HEK293T (cell line): Measurements from ENCODE around the gene MARF1.
A peak's percentile ranks its signal among the peaks of the same experiment; 100 is the strongest.
"Not testable (repeated sequence)": the region's sequence is repeated elsewhere in the genome, so short reads cannot be mapped to it uniquely, and the experiment has no call there.

Source experiments
- CTCF ChIA-PET: fragments of 350-600 bp; formaldehyde crosslinking; extraction: SDS; loops from one replicate; lab custom pipeline; 2021; ENCODE audit warnings: antibody characterized with exemption, inconsistent platforms; lab: Yijun Ruan, JAX
- POLR2A ChIA-PET: fragments of 350-600 bp; formaldehyde crosslinking; extraction: SDS; loops from one replicate; lab custom pipeline; 2020; ENCODE audit warnings: antibody characterized with exemption, inconsistent platforms; lab: Yijun Ruan, JAX
- DNase-seq: peaks from one replicate; pipeline ENCODE4 v3.0.0; 2012; ENCODE audit warnings: mixed read lengths; ENCODE audit errors: extremely low spot score
- ARNT ChIP-seq: fragments of 450-650 bp; IDR thresholded peaks from 2 replicates; pipeline ENCODE4 v1.6.1; 2017; ENCODE audit warnings: mild to moderate bottlenecking
- BHLHE40 ChIP-seq: fragments of 450-650 bp; IDR thresholded peaks from 2 replicates; pipeline ENCODE4 v1.6.1; 2016; ENCODE audit warnings: mild to moderate bottlenecking, moderate library complexity, borderline replicate concordance
- CTBP1 ChIP-seq: fragments of 450-650 bp; IDR thresholded peaks from 2 replicates; pipeline ENCODE4 v1.6.1; 2016; ENCODE audit warnings: borderline replicate concordance
- ELF4 ChIP-seq: fragments of 450-650 bp; IDR thresholded peaks from 2 replicates; pipeline ENCODE4 v1.6.1; 2017; ENCODE audit warnings: antibody characterized with exemption
- FOXA1 ChIP-seq: fragments of 450-650 bp; IDR thresholded peaks from 2 replicates; pipeline ENCODE4 v1.6.1; 2016; ENCODE audit warnings: mild to moderate bottlenecking
- FOXK2 ChIP-seq: fragments of 450-650 bp; IDR thresholded peaks from 2 replicates; pipeline ENCODE4 v1.6.1; 2016; ENCODE audit warnings: mild to moderate bottlenecking
- FOXM1 ChIP-seq: fragments of 450-650 bp; IDR thresholded peaks from 2 replicates; pipeline ENCODE4 v1.6.1; 2017; ENCODE audit warnings: mild to moderate bottlenecking, borderline replicate concordance
- HDGF ChIP-seq: fragments of 450-650 bp; IDR thresholded peaks from 2 replicates; pipeline ENCODE4 v1.6.1; 2017; ENCODE audit warnings: antibody characterized with exemption, borderline replicate concordance
- L3MBTL2 ChIP-seq: fragments of 450-650 bp; conservative IDR thresholded peaks from 2 replicates; pipeline ENCODE4 v1.6.1; 2016; ENCODE audit warnings: mild to moderate bottlenecking
- LEF1 ChIP-seq: fragments of 450-650 bp; IDR thresholded peaks from 2 replicates; pipeline ENCODE4 v1.6.1; 2017; ENCODE audit warnings: mild to moderate bottlenecking, borderline replicate concordance
- NFRKB ChIP-seq: fragments of 450-650 bp; IDR thresholded peaks from 2 replicates; pipeline ENCODE4 v1.6.1; 2016; ENCODE audit warnings: mild to moderate bottlenecking, moderate library complexity
- SP1 ChIP-seq: fragments of 450-650 bp; IDR thresholded peaks from 2 replicates; pipeline ENCODE4 v1.6.1; 2017
- SUZ12 ChIP-seq: fragments of 450-650 bp; IDR thresholded peaks from 2 replicates; pipeline ENCODE4 v1.6.1; 2016; ENCODE audit warnings: mild to moderate bottlenecking
- TARDBP ChIP-seq: fragments of 450-650 bp; IDR thresholded peaks from 2 replicates; pipeline ENCODE4 v1.6.1; 2016
- ZNF384 ChIP-seq: fragments of 450-650 bp; IDR thresholded peaks from 2 replicates; pipeline ENCODE4 v1.6.1; 2016
- TF ChIP-seq, protein P1 (sequence below): fragments of 450-650 bp; IDR thresholded peaks from 2 replicates; pipeline ENCODE4 v1.6.1; 2016

Gene MARF1

DNA sequence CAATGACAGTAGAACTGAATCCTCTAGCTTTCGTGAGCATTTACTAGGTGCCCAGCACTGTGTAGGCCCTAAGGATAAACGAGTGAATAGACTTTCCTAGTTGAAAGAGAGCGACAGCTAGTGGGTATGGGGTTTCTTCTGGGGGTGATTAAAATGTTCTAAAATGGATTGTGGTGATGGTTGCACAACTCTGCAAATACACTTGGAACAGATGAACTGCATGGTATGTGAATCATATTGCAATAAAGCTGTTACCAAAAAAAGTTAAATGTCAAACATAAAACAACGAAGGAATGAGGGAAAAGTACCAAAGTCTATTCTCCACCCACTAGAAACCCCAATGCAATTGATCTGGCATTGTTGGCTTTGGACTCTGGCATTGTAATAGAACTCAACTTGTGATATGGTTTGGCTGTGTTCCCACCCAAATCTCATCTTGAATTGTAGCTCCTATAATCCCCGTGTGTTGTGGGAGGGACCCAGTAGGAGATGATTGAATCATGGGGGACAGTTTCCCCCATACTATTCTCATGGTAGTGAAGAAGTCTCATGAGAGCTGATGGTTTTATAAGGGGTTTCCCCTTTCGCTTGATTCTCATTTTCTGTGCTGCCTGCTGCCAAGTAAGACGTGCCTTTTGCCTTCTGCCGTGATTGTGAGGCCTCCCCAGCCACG, 70.5 kb downstream of the MARF1 start:
- CTCF ChIA-PET: no interaction called here
- DNase-seq: no peak

DNA sequence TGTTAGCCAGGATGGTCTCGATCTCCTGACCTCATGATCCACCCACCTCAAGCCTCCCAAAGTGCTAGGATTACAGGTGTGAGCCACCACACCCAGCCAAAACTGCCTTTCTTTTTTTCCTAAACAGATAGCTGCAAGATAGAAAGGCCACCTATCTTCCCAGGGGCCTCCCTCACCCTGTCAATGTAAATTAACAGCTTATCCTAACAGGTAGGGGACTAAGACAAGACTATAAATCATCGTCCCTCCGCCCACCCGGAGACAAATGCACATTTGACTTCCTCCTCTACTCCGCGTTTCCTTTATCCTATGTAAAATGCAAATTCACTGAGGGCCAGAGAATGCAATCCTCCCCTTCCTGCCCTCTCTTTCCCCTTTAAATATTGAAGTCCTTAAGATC, 71.4 kb downstream of the MARF1 start:
- TF ChIP-seq FOXA1: no peak
- no peak for TF ChIP-seq BHLHE40
- TF ChIP-seq SP1: no peak
- TF ChIP-seq CTBP1: no peak
- no peak for TF ChIP-seq TARDBP
- TF ChIP-seq FOXK2: no peak
- no peak for TF ChIP-seq NFRKB
- TF ChIP-seq, protein P1, sequence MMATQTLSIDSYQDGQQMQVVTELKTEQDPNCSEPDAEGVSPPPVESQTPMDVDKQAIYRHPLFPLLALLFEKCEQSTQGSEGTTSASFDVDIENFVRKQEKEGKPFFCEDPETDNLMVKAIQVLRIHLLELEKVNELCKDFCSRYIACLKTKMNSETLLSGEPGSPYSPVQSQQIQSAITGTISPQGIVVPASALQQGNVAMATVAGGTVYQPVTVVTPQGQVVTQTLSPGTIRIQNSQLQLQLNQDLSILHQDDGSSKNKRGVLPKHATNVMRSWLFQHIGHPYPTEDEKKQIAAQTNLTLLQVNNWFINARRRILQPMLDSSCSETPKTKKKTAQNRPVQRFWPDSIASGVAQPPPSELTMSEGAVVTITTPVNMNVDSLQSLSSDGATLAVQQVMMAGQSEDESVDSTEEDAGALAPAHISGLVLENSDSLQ: peak; percentile 20; the same call in 1 of the 2 replicates
- ChIA-PET POLR2A (no interaction called here), CTCF (interaction anchor here (0.8 kb wide), 1 partner anchor 16 kb away, joined by 3 read pairs; no protein-coding TSS in a partner anchor)
- DNase-seq: no peak

More for the DNA sequence above, 70.5 kb downstream of the MARF1 start:
- TF ChIP-seq, protein P1: no peak
- no peak for TF ChIP-seq SUZ12
- TF ChIP-seq CTBP1: no peak
- no peak for TF ChIP-seq ZNF384
- no peak for TF ChIP-seq L3MBTL2
- no peak for TF ChIP-seq FOXK2
- TF ChIP-seq LEF1: no peak
- TF ChIP-seq FOXM1: no peak
- no peak for TF ChIP-seq NFRKB
- no peak for TF ChIP-seq HDGF
- no peak for TF ChIP-seq BHLHE40
- POLR2A ChIA-PET: no interaction called here

DNA sequence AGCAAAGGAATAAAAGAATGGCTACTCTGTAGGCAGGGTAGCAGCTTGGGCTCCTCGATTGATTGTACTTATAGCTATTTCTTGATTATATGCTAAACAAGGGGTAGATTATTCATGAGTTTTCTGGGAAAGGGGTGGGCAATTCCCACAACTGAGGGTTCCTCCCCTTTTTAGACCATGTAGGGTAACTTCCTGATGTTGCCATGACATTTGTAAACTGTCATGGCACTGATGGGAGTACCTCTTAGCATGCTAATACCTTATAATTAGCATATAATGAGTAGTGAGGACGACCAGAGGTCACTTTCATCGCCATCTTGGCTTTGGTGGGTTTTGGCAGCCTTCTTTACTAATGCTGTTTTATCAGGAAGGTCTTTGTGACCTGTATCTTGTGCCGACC, 72.3 kb downstream of the MARF1 start:
- DNase-seq, POLR2A ChIA-PET: not testable (repeated sequence)
- CTCF ChIA-PET: interaction anchor here (0.8 kb wide), 1 partner anchor 17 kb away, joined by 3 read pairs; no protein-coding TSS in a partner anchor

DNA sequence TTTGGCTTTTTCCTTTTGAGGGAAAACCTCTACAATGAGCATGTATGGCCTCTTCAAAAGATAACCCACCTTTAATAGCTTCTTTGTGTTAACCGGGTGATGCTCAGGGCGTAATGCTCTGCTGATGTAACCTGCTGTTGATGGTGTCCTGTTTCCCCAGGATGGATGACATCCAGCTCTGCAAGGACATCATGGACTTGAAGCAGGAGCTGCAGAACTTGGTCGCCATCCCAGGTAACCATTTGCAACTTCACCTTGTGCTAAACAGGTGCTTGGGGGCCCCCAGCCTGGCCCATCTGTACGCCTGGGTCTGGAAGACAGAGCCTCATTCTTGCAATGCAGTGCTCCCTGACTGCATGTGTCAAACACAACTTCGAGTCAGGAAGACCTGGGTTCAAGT, 75.1 kb downstream of the MARF1 start:
- TF ChIP-seq ELF4 (no peak), NFRKB (no peak), FOXM1 (no peak), BHLHE40 (no peak), CTBP1 (no peak), ARNT (no peak), SUZ12 (no peak), FOXA1 (no peak), FOXK2 (no peak), SP1 (no peak), LEF1 (no peak), TARDBP (no peak), L3MBTL2 (no peak), HDGF (no peak), ZNF384 (no peak)
- TF ChIP-seq, protein P1: no peak
- no peak for DNase-seq
- POLR2A ChIA-PET: interaction anchor here (0.7 kb wide), 1 partner anchor 75 kb away, joined by 3 read pairs; the partner anchor contains the start of gene MARF1
- CTCF ChIA-PET: no interaction called here

DNA sequence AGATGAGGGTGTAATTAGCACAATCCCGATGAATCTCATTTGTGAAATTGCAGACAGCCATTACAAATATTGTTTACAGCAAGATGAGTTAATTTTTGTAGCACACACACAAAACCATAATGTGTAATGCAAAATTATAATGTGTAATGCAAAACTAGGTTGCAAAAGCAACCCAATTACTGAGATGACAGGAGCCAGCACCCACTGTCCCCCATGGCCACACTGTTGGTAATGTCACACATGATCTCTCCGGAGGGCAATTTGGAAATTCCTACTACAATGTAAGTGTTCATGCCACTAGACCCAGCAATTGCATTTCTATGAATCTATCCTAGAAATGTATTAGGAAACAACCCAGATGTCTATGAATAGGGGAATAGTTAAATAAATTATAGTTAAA, 76.9 kb downstream of the MARF1 start:
- TF ChIP-seq CTBP1: no peak
- TF ChIP-seq ZNF384: no peak
- no peak for TF ChIP-seq LEF1
- no peak for TF ChIP-seq FOXA1
- TF ChIP-seq TARDBP: no peak
- no peak for TF ChIP-seq L3MBTL2
- TF ChIP-seq, protein P1: no peak
- no peak for TF ChIP-seq SUZ12
- no peak for TF ChIP-seq ELF4
- no peak for TF ChIP-seq SP1
- no peak for TF ChIP-seq HDGF
- TF ChIP-seq ARNT: no peak
- TF ChIP-seq FOXK2: no peak
- no peak for TF ChIP-seq NFRKB
- no peak for TF ChIP-seq FOXM1
- DNase-seq: no peak
- ChIA-PET POLR2A (no interaction called here), CTCF (no interaction called here)
